PC-9 (cell line): ENCODE data around the gene DEFB110.

Experiments
- CTCF ChIP-seq: fragments of 200-600 bp; sonication (generic); conservative IDR thresholded peaks from 2 replicates; pipeline ENCODE4 v1.6.1; 2017; ENCODE audit warnings: mixed run types, antibody characterized with exemption, mild to moderate bottlenecking, moderate library complexity
- EZH2 ChIP-seq: fragments of 200-600 bp; sonication (generic); IDR thresholded peaks from 2 replicates; pipeline ENCODE4 v1.8.0; 2017; ENCODE audit warnings: antibody characterized with exemption, low read depth

GRCh38 chr6:50030777-50031562, 9.2 kb upstream of the DEFB110 start:
- TF ChIP-seq CTCF = peak; percentile 58
- TF ChIP-seq EZH2 = no peak
